WERI-Rb-1 (cell line): ENCODE data around the gene STYXL2.

ENCODE experiments used
- DNase-seq: peaks from one replicate; pipeline ENCODE4 v3.0.0-alpha.2; 2020
- H3K27ac ChIP-seq: fragments of 250-450 bp; sonication (Bioruptor Pico); 2 replicates; pipeline ENCODE4 v1.5.1; 2020; ENCODE audit warnings: mild to moderate bottlenecking, moderate library complexity
- H3K27me3 ChIP-seq: fragments of 250-450 bp; sonication (Bioruptor Pico); 2 replicates; pipeline ENCODE4 v1.5.1; 2021; ENCODE audit warnings: mild to moderate bottlenecking, low read depth, moderate library complexity; ENCODE audit not compliant: insufficient read depth, severe bottlenecking
- H3K36me3 ChIP-seq: fragments of 250-450 bp; sonication (Bioruptor Pico); 2 replicates; pipeline ENCODE4 v1.5.1; 2020; ENCODE audit warnings: mild to moderate bottlenecking, moderate library complexity
- H3K4me3 ChIP-seq: 2 replicates; pipeline ENCODE4 v1.5.1; 2011; ENCODE audit warnings: low read depth, mild to moderate bottlenecking, control low read depth, low read length
- H3K9me3 ChIP-seq: fragments of 250-450 bp; sonication (Bioruptor Pico); 2 replicates; pipeline ENCODE4 v1.5.1; 2021; ENCODE audit warnings: mild to moderate bottlenecking, moderate library complexity; ENCODE audit not compliant: severe bottlenecking
- CTCF ChIP-seq: IDR thresholded peaks from 2 replicates; pipeline ENCODE4 v1.5.1; 2011; ENCODE audit warnings: low read depth, mild to moderate bottlenecking, control low read depth, inconsistent platforms, low read length

STYXL2 gene

GRCh38 chr1:167068761-167069160 is 25.1 kb upstream of the STYXL2 start:
- no peak for DNase-seq
- H3K27me3 ChIP-seq: no peaks in the 10 kb centered on the region
- H3K4me3 ChIP-seq: no peak overlapping the region
- TF ChIP-seq CTCF: no peak
- no peak overlapping the region for H3K27ac ChIP-seq
- no peaks in the 10 kb centered on the region for H3K9me3 ChIP-seq
- H3K36me3 ChIP-seq: no peaks in the 10 kb centered on the region

GRCh38 chr1:167071286-167071685 is 22.6 kb upstream of the STYXL2 start:
- no peaks in the 10 kb centered on the region for H3K27me3 ChIP-seq
- H3K27ac ChIP-seq: no peak overlapping the region
- H3K4me3 ChIP-seq: no peak overlapping the region
- no peak for TF ChIP-seq CTCF
- no peaks in the 10 kb centered on the region for H3K9me3 ChIP-seq
- H3K36me3 ChIP-seq: no peaks in the 10 kb centered on the region
- DNase-seq: no peak

GRCh38 chr1:167076136-167076710 is 17.7 kb upstream of the STYXL2 start:
- no peak for DNase-seq
- Histone ChIP-seq H3K27ac (no peak overlapping the region), H3K9me3 (no peaks in the 10 kb centered on the region), H3K36me3 (no peaks in the 10 kb centered on the region), H3K27me3 (no peaks in the 10 kb centered on the region), H3K4me3 (no peak overlapping the region)
- TF ChIP-seq CTCF: no peak

GRCh38 chr1:167077128-167077867 is 16.6 kb upstream of the STYXL2 start:
- Histone ChIP-seq H3K27me3 (no peaks in the 10 kb centered on the region), H3K27ac (no peak overlapping the region), H3K9me3 (no peaks in the 10 kb centered on the region), H3K36me3 (no peaks in the 10 kb centered on the region), H3K4me3 (no peak overlapping the region)
- TF ChIP-seq CTCF: no peak
- no peak for DNase-seq

GRCh38 chr1:167077868-167078210 is 16.0 kb upstream of the STYXL2 start:
- no peak overlapping the region for H3K27ac ChIP-seq
- no peaks in the 10 kb centered on the region for H3K27me3 ChIP-seq
- H3K36me3 ChIP-seq: no peaks in the 10 kb centered on the region
- no peak for TF ChIP-seq CTCF
- H3K4me3 ChIP-seq: no peak overlapping the region
- H3K9me3 ChIP-seq: no peaks in the 10 kb centered on the region
- DNase-seq: no peak
